Forelimb muscle (tissue), 1 donor: ENCODE results near the gene GPRIN1. TPM values are rescaled to one million over a fixed set of nuclear protein-coding genes. Genes with fewer than 3 reads are reported as not detected.

Experiments
- DNase-seq: peaks from one replicate; pipeline ENCODE4 v3.0.0-alpha.2; 2013; ENCODE audit warnings: low read depth
- polyA plus RNA-seq: library from polyadenylated mRNA; unstranded; fragments of 120-200 nt; gene quantifications from one replicate; pipeline ENCODE4 v1.2.1, GENCODE V29; 2013; ENCODE audit not compliant: insufficient read length

GPRIN1 gene
- polyA plus RNA-seq, 1 donor = 0.49 TPM

- no peak for DNase-seq
These were observed 33.7 kb upstream of the GPRIN1 start for GRCh38 chr5:176643491-176644219.

DNA sequence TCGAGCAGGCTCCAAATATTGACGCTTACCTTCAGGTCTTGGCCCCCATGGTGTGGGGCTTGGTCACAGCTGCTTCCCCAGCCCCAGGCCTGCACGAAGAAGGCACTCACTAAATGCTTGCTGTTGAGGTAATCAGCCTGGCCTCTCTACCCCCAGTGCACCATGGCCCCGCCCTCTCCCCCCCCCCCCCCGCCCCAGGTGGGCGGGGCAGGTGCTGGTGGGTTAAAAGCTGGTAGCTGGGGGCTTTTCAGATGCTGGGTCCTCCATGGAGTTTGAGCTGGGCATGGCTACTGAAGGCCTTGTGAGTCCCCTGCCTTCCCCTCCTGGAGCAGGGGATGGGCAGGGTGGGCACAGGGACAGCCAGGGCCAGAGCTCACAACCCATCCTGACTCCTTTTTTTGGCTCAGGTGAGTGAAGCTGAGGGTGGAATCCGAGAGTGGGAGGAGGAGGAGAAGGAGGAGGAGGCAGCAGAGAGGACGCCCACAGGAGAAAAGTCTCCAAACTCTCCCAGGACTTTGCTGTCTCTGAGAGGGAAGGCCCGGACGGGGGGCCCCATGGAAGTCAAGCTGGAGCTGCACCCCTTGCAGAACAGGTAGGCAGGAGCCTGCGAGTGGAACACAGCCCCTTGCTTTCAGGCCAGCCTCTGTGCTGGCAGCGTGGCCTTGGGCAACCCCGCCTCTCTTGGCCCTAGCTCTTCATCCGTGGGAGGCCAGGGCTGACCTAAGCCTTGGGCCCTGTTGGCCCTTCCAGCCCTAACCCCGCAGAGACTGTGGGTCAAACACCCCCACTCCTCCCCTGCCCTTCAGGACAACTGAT is 32.9 kb upstream of the GPRIN1 start:
- DNase-seq = no peak

DNA sequence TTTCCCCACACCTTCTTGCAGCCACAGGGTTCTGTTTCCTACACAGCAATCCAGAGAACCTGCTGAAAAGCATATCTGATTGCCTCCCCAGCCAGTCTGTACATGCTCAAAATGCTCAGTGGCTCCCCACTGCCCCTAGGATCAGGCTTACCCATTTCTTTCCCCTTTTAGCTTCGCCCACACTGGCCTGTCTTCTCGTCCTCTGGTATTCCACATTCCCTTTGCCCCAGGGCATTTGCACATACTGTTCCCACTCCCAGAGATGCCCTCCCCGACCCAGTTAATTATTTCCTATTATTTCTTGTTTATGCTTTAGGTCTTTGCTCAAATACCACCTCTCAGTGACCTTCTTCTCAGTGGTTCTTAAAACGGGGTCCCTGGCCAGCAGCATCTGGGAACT is 30.7 kb upstream of the GPRIN1 start:
- no peak for DNase-seq

GRCh38 chr5:176639981-176640380 is 30.0 kb upstream of the GPRIN1 start:
- no peak for DNase-seq

GRCh38 chr5:176639208-176639607 is 29.3 kb upstream of the GPRIN1 start:
- DNase-seq = no peak

DNA sequence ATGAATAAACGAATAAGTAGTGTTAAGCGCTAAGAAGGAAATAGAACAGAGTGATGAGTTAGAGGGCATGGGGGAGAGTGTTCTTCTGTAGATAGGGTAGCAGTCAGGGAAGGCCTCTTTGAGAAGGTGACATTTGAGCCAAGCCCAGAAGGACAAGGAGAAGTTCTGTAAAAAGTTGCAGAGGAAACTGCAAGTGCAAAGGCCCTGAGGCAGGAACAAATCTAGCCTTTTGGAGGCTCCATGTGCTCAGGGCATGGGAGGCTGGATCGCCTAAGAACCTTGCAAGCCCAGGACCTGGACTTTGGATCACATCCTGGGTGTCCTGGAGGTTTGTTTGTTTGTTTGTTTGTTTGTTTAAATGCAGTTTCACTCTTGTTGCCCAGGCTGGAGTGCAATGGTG is 28.5 kb upstream of the GPRIN1 start:
- no peak for DNase-seq

DNA sequence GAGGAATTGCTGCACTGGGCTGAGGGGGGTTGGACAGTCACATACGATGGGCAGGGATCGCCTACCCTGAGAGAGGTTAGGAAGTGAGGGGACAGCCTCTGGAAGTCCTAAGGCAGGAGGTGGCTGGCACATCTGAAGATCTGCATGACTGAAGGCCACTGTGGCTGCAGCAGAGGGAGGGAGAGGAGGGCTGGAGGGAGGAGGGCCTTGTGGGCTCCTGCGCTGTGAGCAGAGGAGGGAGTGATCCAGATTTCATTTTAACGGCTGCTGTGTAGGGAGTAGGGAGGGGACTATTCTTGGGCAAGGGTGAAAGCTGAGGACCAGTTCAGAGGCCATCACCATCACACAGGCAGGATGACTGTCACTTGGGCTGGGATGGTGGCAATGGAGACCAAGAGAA is 27.6 kb upstream of the GPRIN1 start:
- no peak for DNase-seq

GRCh38 chr5:176636426-176636825 is 26.5 kb upstream of the GPRIN1 start:
- DNase-seq = no peak

GRCh38 chr5:176633598-176633997 is 23.6 kb upstream of the GPRIN1 start:
- no peak for DNase-seq

- no peak for DNase-seq
These were observed 22.8 kb upstream of the GPRIN1 start for GRCh38 chr5:176632745-176633144.

GRCh38 chr5:176631383-176632200 is 21.6 kb upstream of the GPRIN1 start:
- no peak for DNase-seq

- DNase-seq = no peak
These were observed 20.8 kb upstream of the GPRIN1 start for GRCh38 chr5:176630681-176631222.

GRCh38 chr5:176629853-176630680 is 20.1 kb upstream of the GPRIN1 start, which contains the start of the genes EIF4E1B and SNCB:
Gene EIF4E1B (plus strand): TSS chr5:176630675. CDS start chr5:176642788, 12,113 bp downstream.
Gene SNCB (minus strand): TSS chr5:176630534. CDS start chr5:176629654, 880 bp downstream.
- DNase-seq = no peak

GRCh38 chr5:176629317-176629852 is 19.4 kb upstream of the GPRIN1 start:
- DNase-seq = no peak

- no peak for DNase-seq
These were observed 18.7 kb upstream of the GPRIN1 start for GRCh38 chr5:176628406-176629228.

GRCh38 chr5:176627582-176627981 is 17.6 kb upstream of the GPRIN1 start:
- no peak for DNase-seq

DNA sequence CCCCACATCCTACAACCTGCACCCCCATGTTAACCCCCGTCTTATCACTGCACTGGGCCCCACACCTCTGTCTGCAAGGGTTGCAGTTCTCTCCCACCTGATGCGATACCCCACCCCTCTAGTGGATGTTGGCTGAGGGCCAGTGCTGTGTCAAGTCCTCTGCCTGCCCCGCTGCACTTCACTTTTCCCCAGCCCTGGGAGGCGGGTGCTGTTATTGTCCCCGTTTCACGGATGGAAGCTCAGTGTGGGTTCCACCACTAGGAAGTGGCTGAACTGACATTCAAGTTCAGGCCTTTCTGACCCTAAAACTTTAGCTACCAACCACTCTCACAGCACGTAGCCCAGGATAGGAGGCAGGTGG is 16.9 kb upstream of the GPRIN1 start:
- no peak for DNase-seq

DNA sequence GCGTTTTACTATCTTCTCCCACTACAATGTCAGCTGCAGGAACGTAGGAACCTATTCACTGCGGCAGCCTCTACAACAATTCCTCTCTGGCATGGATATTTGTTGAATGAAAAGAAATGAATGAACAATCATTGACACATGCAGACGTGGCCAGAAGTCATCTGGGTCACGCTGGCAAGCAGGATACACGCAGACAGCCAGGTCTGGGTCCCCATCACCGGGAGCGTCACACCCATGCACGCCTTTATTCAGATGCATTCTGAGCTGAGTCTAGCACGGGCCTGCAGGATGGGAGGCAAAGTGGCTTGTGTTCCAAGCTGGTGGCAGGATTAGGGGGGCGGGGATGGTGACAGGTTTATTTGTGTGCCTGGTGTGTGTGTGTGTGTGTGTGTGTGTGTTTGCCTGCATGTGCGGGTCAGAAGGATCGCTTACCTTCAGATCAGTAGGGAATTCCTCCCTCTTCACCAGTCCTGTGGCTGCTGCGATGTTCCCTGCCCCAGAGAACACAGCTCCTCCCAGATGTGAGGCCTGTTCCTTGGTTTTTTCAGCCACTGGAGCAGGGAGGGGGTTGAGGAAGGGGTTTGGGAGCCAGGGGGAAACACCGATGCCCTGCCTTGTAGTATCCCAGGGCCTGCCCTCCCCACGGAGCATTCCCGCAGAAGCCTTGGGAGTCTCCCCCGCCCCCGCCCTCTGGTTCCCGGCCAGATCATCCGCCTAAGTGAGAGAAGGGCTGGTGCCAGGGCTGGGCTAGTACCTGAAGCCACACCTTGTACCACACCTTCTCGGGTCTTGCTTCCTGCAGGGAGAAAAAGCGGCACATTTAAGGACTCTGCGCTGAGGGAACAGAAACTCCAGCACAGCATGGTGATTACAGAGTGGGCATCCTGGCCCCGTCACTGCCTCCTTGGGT is 16.3 kb upstream of the GPRIN1 start:
- no peak for DNase-seq

GRCh38 chr5:176625512-176625911 is 15.6 kb upstream of the GPRIN1 start:
- no peak for DNase-seq
